DMS53 treated with DMSO at 0.1 percent for 48 hours (cell line): ENCODE data around the gene DYNC2LI1.

Source experiments
- DNase-seq: peaks from one replicate; lab custom pipeline; 2025; ENCODE audit not compliant: unreplicated experiment; lab: John Stamatoyannopoulos, UW

Gene DYNC2LI1

DNA sequence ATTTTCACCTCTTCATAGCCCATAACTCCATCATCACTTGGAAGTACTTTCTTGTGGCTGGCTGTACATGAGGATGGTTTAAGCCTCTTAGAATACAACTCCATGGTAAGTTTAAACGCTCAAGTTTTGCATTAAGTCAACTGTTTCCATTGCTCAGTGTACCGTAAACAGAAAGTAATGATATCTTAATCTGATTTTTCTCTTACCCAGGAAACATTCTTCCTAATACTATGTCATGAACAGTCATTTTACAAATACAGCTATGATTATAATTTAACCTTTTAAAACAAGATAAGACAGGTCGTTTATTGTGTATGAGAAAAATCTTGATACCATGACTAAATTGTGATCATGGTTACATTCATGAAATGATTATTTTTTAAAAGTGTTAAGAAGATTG lies 11.6 kb upstream of the DYNC2LI1 start:
- no peak for DNase-seq

DNA sequence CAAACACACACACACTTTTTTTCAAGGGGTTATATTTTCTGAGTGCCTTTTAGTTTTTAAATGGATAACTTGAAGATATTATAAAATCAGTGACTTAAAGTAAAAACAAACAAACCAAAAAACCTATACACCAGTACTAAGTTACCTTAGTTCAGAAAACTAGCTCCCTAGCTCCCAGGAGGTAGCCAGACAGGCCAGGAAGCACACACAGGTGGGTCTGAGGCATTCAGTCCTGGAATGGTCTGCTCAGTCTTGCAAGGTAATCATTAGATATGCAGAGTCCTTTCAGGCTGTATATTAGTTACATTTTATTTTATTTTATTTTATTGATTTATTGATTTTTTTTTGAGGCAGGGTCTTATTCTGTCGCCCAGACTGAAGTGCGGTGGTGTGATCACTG lies 10.7 kb upstream of the DYNC2LI1 start:
- no peak for DNase-seq

DNA sequence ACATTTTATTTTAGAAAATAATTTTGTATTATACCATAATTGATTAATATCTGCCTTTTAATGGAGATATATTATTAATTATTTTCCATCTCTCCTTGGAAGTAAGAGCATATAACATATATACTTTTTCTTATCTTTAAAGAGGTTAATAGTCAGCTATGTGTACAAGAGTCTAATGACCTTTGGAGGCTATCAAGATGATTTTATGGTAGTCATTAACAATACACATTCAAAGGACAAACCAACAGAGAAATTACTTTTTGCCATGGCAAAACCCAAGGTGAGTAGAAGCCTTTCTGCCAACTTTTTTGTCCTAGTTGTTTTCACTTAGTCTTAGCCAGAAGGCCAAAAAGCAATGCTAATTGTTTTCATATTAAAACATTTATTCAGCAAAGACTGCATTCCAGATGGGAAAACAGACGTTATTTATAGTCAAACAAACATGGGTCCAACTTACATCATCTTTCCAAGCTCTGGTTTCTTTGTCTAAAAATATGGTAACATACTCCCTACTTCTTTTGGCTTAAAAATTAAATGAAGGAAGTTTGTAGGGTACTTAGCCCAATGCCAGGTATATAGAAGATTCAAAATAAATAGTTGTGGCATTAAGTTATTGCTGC lies 9.6 kb upstream of the DYNC2LI1 start:
- no peak for DNase-seq

DNA sequence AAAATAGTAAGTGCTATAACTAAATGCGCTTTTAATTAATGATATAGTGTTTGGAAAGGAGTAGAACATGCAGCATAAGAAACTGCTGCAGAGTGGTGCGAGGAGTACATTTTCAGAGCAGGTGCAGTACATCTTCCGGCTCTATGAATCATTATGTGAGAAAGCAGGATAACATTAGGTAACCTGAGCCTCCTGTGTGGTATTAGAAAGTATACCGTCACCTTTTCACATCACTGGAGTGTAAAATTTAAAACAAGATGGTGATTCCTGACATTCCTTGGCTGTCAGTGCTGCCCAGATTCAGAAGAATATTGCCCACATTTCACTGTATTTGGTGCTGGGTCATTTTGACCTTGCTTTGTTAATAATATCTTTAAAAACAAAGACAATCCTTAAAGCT lies 7.8 kb upstream of the DYNC2LI1 start:
- DNase-seq, result peak; percentile 72

DNA sequence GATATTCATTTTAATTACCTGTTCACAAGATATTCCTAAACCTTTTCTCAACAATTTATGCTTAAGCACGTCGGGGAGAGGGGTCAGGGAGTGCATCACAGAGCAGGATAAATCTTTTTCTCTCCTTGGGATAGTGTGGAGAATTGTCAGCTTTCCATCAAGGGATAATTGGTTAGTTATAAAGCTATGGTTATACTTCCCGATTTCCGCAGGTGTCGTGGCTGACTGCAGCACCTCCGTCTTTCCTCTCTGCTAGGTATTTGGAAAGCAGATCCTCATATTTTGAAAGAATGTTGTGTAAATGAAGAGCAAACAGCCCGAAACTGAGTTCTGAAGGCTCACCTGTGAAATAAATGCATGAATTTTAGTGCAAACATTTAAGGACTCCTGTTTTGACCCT lies 778 bp downstream of the DYNC2LI1 start:
- peak; percentile 25 for DNase-seq

DNA sequence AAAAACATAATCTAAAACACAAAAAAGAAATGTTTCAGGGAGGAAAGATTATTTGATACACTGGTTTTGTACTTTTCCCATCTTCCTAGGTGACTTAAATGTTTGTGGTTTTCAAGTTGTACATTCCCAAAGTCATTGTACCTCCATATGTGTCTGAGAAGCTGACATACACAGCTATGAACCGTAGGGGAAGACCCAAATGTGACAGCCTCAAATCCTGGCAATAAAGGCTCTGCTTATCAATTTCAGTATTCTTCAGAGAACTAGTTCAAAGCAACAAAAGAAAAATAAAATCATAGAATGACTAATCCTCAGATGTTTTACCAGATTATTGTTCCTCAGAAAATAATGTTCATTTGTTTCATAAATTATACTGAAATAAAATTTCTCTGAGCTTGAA lies 2.5 kb downstream of the DYNC2LI1 start:
- no peak for DNase-seq

DNA sequence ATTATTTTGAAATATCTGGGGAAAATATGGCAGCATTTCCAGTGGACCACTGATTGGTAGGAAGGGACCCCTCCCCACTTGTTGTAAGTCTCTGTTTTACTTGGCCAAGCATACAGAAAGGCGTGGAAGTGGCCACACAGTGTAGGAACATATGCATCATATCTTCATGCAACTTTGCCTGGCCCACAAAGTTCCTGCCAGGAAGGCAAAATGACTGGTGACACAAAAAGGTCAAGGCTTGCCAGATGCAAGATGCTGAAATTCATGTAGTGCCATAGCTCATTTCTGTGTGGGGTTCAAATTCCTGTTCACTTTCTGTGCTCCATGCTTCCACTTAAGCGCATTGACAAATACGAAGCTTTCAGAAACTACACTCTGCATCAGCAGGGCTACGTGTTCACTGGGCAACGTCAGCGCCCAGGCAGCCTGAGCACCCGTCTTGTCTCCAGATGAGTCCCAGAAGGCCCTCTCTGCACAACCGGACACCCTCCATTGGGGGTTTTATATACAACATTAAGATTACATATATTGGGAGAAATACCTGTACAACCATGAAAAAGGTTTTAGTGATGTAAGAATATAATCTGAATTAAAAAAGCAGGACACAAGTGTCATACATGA lies 3.6 kb downstream of the DYNC2LI1 start:
- no peak for DNase-seq

DNA sequence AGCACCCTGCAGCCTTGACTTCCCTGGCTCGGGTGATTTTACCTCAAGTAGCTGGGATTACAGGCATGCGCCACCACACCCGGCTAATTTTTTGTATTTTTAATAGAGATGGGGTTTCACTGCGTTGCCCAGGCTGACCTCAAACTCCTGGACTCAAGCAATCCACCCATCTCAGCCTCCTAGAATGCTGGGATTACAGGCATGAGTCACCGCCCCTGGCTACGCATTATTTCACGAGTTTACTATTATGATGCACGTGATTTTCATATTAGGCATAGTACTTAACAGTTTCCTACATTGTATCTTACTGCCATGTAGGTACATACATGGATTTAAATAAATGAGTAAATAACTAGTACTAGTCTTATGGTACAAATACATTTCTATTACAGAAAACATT lies 4.4 kb downstream of the DYNC2LI1 start:
- no peak for DNase-seq

DNA sequence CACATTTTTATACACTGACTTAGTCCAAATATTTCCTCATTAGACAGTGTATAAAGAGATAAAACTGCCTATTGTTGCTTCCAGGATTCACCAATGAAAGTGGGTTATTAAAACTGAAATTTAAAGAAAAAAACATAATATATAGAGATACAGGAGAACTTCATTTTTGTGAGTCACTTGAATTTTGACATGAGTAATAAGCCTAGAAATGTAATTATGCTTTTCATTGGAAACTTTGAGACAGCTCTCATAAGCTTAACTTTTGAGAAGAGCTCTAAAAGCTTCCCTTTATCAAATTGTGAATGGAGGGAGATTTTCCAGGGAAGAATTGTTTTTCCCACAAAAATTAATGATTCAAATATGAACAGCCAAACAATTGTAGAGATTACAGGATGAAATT lies 14.1 kb downstream of the DYNC2LI1 start:
- DNase-seq, result no peak

DNA sequence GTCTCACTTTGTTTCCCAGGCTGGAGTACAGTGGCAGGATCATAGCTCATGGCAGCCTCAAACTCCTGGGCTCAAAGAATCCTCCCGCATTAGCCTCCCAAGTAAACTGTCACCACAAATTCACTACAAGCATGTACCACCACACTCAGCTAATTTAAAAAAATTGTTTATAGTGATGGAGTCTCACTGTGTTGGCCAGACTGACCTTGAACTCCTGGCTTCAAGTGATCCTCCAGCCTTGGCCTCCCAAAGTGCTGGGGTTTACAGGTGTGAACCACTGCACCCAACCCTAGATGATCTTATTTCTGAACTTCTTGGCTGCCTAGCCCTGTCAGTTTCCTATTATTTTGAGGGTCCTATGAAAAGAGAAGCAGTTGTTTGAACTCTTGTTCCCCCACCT lies 14.8 kb downstream of the DYNC2LI1 start:
- DNase-seq, result no peak

DNA sequence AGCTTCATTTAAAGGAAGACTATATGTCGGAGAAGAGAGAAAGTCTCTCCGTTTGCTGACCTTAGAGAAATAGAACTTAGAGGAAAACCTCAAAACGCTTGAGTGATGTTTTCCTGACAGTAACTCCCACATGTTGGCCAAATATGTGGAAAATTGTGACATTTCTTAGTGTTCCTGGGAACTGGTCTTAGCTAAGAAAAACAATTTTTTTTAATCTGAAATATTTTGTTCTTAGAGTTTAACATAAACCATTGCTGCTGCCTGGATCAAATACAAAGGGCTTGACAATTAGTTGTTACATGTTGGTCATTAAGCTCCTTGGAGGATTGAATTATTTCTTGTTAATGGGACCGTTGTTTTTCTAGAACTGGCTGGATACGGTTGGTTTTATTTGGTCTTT lies 16.3 kb downstream of the DYNC2LI1 start:
- DNase-seq, result no peak

DNA sequence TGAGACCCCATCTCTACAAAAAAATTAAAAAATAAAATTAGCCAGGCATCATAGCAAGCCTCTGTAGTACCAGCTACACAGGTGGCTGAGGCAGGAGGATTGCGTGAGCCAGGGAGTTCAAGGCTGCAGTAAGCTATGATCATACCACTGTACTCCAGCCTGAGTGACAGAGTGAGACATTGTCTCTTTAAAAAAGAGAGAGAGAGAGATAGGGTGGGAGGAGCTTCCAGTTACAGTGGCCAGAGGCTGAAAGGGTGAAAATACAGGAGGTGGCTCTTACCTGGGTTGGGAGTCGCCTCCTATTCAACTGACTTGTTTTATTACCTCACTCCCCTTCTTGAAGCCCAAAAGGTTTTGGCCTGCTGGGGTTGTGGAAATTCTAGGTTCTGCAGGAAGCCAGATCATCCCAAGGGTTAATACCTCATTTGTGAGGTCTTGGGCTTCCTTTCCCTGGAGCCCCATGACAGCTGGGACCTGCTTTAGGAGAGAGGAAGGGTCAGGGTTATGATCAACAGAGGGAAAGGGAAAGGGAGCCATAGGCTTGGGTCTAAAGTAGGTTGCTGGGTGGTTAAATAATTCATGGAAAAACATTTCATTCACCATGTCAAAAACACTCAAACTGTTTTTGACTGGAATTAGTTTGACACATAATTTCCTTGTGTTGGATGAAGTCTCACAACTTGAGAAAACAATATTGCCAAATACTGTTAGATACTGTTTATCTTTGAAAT lies 17.4 kb downstream of the DYNC2LI1 start:
- no peak for DNase-seq

DNA sequence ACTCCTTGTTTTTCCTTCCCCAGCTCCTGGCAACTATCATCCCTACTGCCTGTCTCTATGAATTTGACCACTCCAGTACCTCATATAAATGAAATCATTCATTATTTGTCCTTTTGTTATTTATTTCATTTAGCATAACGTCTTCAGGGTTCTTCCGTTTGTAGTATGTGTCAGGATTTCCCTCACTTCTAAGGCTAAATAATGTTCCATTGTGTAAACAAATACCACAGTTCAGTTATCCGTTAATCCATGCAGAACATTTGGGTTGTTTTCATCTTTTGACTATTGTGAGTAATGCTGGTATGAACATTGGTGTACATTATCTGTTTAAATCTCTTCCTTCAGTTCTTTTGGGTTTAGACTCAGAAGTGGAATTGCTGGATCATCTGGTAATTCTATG lies 18.8 kb downstream of the DYNC2LI1 start:
- DNase-seq, result peak; percentile 71

DNA sequence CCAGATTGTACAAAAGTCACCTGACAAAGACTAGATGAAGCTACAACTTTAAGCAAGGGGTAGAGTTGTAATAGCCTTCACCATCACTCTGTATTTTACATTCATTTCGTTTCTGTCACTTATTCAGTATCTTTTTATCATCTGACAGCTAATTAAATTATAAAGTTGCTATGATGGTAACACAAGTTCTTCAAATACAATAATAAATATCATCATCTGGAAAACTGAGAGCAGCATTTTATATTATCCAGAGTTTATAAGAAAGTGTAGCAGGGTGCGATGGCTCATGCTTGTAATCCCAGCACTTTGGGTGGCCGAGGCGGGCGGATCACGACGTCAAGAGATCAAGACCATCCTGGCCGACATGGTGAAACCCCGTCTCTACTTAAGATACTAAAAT lies 21.1 kb downstream of the DYNC2LI1 start:
- no peak for DNase-seq

DNA sequence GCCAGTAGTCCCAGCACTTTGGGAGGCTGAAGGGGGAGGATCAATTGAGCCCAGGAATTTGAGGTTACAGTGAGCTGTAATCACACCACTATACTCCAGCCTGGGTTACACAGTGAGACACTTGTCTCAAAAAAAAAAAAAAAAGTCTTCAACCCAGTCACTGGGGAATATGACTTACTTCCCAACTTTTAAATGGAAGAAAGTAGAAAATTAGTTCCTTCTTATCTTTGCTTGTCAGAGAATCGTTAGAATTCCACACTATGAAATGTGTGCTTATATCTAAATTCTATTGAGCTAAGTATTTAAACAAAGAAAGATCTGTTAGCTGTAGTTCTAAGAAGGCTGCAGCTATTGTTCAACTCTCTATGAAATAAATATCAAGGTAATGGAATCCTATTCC lies 22.4 kb downstream of the DYNC2LI1 start:
- no peak for DNase-seq

DNA sequence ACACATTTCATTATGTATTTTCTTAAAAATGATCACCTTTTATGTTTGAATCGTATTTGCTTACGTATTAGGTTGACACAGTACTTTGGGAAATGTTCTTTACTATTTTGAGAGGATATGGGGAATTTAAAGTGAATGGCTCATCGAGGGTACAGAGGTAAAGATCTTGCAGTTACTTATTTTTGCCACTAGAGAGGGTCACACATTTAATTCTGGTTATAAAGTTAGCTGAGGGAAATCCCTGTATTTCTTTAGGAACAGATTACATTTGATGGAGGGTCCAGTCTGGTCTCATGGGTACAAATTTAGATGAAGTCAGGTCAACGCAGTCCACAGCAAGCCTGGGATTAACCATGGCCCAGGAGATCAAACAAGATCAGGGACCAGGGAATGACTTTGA lies 24.5 kb downstream of the DYNC2LI1 start:
- DNase-seq, result peak; percentile 16

DNA sequence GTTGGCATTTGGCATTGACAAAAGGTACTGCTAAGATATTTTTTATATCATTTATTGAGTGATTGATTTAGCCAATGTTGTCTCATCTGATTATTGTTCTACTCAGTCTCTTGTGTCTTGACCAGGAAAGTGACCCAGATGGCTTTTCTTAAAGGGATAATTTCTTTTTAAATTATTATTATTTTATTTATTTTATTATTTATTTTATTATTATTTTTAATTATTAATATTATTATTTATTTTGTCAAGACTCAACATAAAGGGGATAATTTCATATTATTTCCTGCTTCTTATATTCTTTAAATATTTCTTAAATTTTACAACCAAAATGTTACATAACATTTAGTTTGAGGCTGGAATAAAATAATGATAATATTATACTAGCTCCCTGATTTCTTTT lies 27.1 kb downstream of the DYNC2LI1 start:
- no peak for DNase-seq

DNA sequence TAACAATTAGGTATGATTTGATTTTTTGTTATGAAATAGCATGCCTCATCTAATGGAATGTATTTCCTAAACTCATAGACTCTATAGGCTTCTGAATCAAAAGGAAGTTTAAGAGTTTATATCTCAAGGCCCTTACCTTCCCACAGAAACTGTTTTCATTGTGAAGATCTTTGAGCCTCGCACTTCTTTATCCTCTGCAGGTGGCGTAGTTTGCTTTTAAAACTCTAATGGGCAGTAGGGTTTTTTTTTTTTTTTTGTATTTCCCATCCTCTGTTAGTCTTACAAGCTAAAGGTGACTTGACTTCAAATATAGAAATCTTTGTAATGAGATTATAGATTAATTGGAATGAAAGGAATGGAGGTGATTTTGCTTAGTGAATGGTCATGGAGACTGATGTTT lies 28.3 kb downstream of the DYNC2LI1 start:
- DNase-seq, result no peak

DNA sequence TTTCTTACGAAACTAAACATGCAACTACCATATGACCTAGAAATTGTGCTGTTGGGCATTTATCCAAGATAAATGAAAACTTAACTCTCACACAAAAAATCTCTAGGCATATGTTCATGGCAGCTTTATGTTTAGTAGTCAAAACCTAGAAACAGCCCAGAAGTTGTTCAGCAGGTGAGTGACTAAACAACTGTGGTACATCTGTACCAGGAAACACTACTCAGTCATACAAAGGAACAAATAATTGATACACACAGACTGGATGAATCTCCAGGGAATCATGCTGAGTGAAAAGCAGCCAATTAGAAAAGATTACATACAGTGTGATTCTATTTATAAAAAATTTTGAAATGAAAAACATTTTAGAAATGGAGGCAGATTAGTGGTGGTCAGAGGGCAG lies 29.3 kb downstream of the DYNC2LI1 start:
- no peak for DNase-seq

DNA sequence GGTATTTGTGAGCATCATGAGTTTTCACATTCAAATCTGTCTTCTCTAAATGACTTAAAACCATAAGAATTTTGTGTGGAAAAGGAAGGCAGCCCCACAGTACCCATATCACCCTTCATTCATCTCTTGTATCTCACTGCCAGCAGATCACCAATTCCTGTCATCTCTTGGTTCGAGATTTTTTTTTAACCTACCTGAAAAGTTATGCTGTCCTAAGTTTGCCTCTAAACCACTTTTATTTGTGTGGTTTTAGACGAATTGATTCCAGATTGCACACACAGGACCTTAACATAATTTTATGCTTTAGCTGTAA lies 32.8 kb downstream of the DYNC2LI1 start:
- no peak for DNase-seq

DNA sequence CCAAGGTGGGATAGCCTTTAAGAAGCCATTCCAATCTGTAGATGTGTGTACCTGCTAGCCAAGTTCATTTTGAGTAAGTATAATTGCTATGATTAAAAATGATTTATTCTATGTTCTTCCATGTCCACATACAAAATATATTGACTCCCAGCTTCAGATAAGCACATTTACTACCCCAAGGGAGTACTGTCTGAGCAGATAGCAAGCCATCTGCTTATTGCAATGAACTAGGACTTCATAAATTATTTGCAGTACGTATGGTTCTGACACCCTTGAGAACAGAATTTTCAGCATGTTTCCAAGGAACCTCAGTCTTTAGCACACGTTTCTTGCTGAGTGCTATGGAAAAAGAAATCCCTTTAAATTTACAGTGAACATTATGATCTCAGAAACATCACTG lies 36.6 kb downstream of the DYNC2LI1 start:
- no peak for DNase-seq

DNA sequence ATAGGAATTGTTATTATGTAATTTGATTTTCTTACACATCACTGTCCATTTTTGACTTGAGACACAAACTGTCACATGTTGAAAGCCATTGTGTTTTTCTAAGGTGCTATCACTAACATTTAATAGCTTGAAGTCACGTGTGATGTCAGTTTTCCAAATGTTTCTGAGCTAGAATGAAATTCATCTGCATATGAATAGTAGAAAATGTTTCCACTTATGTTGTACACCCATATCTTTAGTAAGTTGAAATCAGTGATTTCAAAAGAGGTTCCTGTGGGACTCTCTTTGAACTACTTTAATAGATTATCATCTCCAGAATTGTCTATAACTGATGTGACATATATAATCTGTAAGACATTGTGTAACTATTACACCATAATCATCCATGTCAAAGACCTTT lies 37.0 kb downstream of the DYNC2LI1 start:
- no peak for DNase-seq

DNA sequence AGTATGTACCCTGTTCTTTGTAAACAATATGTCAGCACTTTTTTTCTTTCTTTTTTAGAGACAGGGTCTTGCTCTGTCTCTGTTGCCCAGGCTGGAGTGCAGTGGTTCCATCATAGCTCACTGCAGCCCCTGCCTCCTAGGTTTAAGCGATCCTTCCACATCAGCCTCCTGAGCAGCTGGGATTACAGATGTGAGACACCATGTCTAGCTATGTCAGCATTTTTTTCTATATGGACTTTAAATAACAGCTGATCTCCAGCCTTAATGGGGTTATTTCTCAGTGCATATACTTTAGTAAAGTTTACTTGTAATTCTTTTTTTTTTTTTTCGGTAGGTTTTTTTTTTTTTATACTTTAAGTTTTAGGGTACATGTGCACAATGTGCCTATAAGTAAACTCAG lies 38.2 kb downstream of the DYNC2LI1 start:
- DNase-seq, result no peak
